HG02943 (cell line): Measurements from ENCODE around the gene MCIDAS.
A peak's percentile ranks its signal among the peaks of the same experiment; 100 is the strongest.

Source experiments
- ATAC-seq: cut with Tn5 transposase; IDR thresholded peaks from one replicate; pipeline ENCODE4 v1.9.1; 2021; ENCODE audit warnings: mild to moderate bottlenecking, low read depth, moderate library complexity; ENCODE audit not compliant: unreplicated experiment

The MCIDAS gene

DNA sequence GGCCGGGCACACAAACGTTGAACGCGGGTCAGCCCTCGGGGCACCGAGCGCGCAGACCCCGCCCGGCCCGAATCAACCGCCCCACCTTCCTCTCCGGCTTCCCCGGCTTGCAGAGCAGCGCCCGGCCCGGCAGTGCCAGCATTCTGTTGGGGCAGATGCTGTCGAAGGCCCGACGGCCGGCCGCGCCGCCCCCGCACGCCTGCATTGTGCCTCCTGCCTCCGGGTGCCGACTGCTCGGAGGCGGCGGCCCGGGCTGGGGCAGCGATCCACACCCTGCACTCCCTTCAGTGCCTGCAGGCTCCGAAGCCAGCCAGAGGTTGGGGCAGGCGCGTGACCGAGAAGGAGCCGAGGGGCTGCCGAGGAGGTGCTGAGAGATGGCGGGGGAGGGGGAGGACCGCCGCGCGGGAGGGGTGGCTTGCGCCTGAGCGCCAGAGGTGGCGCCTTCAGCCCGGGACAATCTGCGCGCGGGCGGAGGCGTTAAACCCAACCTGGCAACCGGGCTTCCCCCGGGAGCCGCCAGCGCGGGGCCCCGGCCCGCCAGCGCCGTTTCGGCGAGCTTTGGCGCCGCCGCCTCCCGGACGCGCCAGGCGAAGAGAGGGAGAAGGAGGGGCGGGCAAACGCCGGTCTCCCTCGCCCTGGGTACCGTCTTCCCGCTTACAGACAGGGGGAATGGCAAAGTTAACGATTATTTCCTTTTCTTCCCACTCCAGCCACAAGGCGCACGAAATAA, at the start of gene MCIDAS:
MCIDAS (minus strand) TSS at position 382 of the 730 bp plus-strand sequence; CDS start at position 205, 177 bp downstream.
- ATAC-seq: no peak

DNA sequence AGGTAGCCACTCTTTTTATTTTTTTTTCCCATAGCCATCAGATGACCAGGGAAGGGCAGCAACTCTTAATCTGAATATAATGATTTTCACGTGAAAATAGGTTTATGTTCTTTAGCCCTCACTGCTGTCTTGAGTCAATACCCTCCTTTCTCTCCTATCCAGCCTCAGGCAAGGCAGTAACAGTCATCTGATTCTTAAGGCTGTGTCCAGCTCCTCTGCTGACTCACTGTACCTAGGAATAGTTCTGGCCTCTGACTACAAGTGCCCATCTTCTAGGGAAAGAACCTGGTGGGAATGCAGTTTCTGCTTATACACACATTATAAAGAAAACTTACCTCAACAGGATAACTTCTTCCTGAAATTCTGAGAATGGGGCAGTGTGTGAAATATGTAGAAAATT, 49.7 kb upstream of the MCIDAS start:
- no peak for ATAC-seq

DNA sequence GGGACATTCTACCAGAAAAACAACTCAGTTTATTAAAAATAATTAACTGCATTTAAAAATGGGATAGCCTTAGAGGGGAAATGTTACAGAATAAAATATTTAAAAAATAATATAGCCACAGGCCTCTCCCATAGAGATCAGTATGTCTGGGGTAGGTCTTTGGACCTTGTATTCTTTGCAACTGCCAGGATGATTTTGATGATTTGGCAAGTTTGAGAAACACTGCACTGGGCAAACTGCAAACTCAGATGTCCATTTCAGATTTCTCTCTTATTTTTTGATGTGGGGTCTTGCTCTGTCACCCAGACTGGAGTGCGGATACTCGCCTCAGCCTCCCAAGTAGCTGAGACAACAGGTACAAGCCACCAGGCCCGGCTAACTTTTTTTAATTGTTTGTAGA, 31.2 kb upstream of the MCIDAS start:
- no peak for ATAC-seq

DNA sequence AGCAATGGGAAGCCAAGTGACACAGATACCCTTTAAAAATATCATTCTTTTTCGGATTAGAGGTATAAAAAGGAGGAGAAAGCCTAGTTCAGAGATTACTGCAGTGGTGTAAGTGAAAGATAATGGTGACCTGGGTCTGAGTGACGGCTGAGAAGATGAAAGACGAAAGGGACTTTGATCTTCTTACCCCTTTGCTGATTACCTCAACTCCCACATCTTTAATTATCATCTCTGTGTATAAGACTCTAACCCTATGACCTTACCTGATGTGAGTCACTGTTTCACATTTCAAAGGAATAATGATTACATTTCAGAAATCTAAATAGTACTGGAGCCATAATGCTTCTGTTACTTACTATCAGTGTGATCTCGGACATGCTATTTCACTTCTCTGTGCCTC, 27.7 kb upstream of the MCIDAS start:
- no peak for ATAC-seq

DNA sequence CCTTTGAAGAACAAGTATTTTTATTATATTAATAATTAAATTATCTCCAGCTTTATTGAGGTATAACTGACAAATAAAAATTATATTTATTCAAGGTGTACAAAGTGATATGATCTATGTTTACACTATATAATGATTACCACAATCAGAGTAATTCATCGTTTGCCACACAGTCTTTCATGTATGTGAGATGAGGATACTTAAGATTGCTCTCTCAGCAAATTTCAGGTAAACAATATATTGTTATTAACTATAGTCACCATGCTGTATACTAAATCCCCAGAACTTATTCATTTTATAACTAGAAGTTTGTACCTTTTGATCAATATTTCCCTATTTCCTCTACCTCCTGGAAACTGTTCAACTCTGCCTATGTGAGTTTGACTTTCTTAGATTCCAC, 22.9 kb upstream of the MCIDAS start:
- no peak for ATAC-seq

DNA sequence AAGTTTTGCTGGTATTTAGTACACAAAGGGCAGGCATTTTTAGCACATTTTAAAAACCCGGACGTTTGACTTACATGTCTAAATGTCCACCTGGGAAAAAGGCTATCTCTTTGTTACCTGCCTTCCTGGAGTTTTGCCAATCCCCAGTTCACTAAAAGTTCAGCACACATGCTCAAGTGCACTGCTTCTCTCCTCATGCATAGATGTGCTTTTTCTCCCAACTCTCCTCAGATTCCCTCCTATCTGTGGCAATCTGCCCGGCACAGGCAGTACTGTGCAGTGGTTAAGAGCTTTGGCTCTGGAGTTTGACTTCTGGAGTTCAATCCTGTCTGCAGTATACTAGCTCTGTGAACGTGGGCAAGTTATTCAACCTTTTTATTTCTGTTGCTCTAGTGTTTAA, 14.6 kb upstream of the MCIDAS start:
- ATAC-seq: no peak

DNA sequence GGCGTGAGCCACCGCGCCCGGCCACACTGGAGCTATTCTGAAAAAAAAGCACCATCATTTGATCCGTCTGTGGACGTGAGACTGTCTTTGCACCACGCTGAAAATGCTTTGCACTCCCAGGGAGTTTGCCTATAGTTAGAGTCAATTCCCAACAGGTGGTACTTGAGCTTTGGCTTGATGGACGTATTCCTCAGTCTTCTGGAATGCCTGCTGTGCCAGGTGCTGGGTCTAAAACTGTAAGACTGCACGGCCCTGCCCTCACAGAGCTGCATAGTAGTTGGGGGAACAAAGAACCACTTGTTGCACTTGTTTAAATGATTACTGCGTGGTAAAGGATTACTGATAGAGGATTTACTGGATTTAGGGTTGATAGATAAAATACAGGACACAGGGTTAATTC, 9.7 kb upstream of the MCIDAS start:
- no peak for ATAC-seq

DNA sequence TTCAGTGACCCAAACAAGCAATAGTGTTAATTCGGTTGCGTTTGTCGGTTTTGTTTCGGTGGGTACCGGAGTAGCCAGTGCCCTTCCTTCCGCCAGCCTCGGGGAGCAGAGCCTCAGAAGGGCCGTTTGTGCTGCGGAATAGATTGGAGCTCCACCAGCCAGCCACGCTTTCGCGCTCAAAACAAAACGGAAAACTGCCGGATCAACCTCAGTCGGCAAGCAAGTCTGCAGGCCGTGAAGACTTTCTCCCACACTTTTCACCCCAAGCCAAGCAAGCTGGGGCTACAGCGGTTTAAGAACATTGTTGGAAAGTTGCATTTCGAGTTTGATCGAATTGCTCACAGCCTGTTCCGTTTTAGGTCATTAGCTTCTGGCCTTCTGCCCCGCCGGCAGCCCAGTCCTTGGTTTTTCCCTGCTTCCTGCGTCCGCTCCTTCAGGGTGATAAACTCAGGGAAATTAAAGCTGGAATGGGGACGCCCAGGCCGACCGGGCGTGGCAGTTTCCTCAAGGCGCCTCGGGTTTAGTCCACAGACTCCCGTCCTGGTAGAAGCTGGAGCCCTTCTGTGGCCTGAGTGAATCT, 7.1 kb upstream of the MCIDAS start:
- ATAC-seq: no peak

DNA sequence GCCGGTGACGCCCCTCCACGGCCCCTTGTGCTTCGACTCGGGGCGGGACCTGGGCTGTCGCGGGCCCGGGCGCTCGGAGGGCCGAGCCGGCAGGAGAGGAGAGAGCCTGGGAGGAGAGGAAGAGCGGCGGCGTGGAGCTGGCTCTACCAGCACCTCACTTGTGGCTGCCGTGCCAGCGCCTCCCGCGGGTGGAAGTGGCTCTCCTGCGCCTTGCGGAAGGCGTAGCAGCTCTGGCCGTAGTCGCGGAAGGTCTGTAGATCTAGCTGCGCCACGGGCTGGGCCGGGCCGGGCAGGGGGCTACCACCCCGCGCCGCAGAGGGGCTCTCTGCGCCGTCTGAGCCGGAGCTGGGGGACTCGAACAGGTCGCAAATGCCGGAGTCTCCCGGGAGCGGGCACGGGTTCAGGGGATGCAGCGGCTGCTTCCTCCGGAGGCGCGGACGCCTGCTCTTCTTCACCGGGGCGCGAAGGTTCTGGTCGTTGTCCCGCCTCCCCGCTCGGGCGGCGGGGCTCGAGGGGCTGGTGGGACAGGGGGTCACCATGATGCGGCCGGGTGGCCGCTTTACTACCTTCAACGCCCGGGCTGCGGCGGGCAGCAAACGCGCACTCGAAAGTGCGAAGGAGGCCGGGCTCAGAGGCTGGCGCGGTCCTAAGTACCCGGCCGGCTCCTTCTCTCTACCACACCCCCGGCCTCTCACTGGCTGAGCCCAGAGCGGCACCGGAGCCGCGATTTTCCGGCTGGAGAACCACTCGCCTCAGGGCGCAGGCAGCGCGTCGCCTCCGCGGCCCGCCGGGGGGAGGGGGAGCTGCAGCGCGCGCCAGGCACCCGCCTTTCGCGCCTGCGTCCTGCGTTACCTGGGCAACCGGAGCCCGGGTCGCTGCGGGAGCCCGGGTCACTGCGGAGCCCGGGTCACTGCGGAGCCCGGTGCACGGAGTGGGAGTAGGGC, 6.1 kb upstream of the MCIDAS start, which contains the start of gene CCNO:
CCNO (minus strand) TSS at position 624 of the 944 bp plus-strand sequence; CDS start at position 539, 85 bp downstream.
- ATAC-seq: peak; percentile 56

DNA sequence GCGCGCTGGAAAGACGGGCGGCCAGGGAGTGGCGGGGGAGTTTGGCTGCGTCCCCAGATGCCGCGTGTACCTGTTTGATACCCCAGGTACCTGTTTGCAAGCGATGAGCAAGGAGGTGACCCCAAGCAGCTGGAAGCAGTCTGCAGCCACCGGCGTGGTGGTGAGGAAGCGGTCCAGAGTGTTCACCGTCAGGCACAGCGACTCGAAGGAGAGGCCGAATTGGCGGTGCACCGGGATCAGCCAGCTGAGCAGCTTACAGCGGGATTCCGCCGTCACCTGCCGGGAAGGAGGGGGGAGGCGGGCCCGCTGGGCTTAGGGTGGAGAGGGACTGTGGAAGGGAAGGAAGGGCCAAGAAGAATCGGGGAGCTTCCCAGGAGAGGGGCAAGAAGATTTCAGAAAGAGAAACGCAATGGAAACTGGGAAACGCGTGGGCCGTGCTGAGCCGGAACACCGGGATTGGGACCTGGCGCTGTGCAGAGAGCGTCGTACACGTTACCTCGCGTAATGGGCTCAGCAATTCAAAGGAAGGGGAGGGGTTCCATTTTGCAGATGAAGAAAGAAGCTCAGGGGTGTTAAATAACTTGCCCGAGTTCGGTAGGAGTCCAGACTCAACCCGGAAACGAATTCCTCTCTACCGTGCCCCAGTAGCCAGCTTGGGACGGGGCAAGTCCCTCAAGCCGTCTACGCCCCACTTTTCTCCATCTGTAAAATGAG, 5.3 kb upstream of the MCIDAS start:
- ATAC-seq: peak; percentile 9

DNA sequence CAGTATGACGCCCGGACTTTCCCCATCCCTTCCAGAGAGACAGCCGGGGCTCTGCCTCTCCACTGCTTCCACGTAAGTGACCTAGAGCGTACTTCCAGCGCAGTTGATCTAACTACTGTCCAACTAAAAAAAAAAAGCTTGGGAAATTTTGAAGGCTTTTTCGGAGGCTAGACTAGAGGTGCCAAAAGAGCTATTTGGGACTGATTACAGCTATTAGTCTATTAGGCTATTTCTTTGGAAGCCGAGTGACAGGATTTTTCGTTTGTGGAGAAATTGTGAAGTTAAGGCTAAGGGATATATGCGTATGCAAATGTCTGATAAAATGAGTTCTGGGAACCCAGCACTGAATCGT, 4.8 kb upstream of the MCIDAS start:
- ATAC-seq: no peak

DNA sequence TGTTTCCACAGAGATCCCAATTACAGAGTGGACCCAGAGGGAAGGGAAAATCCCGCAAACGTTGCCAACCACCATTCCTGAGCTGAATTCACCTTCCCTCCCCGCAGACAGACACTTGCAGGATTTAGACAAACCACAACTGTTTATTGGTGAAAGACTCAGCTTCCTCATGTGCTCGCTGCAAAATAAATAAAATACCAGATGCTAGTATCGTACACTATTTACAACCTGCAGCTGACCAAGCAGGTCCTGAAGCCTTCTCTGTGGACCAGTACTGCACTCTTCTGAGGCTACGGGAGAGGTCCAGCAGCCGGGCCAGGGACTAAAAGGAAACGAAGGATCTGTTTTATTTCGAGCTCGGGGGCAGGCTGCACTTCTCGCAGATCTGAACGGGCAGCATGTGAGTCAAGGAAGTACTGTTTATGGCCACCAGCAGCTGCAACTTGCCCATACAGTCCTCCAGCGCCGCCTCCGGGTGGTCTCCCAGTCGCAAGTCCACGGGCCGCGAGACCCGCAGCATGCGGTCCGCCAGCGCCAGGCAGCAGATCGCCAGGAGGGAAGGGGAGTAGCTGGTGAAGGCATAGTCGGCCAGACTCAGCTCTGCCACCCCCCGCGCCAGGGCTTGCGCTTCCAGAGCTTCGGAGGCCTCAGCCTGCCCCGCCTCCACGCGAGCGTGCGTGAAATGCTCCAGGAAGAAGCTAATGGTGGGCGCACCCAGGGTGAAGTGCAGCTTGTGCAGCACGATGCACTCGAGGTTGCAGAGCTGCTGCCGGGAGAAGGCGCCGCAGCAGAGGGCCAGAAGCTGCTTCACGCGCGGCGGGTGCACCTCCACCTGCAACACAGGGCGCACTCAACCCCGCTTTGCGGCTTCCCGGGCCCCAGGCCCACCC, 4.2 kb upstream of the MCIDAS start:
- no peak for ATAC-seq

DNA sequence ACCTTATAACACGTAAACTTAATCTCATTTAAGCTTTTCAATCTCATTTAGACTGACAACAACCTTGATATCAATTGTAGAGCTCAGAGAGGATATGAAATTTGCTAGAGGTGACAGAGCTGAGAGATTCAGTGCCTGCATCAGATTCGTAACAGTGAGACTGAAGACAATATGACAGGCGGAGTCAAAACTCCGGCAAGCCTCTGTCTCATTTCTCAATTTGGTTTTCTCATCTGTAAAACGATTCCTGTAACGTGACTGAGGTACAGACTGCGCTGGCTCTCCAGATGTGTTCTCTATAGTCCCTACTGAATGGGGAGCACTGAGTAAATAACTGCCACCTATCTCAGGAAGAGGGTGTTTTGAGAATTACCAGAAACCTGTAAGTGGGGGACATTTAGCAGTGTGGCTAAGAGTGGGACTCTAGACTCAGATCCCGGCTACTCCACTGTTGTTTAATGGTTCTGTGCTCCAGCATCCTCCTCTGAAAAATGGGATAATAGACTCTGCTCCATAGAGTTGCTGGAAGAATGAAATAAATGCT, 3.0 kb upstream of the MCIDAS start:
- no peak for ATAC-seq

DNA sequence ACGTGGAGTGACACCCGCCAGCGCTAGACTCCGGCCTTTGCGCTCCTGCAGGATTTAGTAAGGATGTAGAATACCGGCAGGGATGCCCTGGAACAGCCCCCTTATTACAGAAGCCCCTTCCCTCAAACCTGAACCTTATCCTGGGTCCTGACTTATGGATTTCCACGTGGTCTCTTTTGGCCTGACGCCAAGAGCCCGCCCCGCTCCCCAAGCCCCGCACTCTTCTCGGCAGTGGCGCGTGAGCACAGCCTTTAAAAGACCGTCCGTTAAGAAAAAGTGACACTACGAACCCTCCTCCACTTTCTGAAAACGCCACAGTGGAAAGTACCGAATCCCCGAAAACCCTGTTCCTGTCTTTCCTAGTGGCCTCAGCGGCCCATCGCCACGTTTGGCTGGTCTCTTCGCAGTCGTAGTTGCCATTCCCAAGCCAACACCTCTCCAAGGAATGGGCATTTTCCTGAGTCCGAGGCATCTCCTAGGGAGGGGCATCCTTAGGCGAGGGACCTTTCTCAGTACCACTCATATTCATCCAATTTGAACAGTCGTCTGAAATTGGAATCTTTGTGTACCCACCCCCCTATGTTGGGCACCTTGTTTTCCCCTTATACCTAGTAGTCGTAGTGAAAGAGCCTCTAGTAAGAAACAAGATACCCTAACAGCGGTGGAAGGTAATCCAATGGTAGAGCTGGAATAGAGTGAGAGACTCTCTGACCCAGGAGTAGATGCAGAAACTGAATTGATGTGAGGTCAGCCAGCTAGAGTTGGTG, 732 bp upstream of the MCIDAS start:
- ATAC-seq: no peak

DNA sequence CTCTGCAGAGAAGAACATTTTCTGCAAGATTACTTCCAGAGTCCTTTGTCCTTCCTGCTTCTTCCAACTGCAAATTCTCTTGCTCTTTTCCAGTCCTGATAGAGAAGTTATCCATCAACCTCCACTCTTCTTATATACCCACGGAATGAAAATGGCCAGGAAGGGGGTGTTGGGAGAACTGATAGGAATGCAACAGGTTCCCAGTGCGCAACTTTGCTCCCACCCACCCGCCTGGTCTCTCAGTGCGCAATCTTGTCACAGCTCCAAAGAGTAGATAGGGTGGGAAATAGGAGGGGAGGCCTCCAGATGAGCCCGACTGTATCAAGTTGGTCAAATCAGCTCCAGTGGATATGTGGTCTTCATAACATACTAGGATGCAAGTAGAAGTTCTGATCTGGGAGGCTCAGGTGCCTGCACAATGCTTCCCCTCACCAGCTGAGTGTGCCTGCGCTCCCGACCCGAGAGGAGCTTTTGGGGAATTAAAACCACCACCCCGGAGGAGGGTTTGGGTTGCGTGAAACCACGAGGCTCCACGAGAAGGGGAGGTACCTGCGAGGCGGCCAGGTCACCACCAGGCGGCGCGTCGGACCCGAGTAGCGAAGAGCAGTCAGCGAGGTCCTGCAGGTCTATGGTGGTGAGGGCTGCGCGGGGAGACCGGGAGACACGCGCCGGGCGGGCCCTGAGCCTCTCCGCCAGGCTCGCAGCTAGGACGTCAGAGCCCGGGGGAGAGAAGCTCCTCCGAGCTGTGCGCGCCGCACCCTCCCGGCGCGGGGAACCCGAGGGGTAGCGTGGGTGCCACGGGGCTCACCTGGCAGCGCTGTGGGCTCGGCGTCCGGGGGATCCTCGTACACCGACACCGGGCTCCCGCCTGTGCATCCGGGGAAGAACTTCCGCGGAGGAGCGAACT, 835 bp downstream of the MCIDAS start:
- ATAC-seq: peak; percentile 51

DNA sequence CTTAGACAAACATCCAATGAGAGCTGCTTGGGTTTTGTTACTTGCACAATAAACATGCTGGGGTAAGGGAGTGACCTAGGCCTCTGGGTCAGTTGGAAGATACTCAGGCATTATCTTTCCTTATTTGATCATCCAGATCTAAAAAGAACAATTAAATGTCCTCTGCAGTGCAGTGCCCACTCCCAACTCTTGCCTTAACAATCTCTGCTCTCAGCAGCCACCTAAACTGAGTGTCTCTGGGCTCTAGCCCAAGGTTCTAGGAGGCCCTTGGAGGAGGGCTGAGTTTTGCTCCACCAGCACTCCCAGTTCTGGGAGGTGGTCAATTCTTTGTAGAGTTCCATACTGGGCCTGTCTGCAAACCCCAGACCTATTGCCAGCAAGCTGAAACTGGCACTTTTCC, 1.8 kb downstream of the MCIDAS start:
- ATAC-seq: no peak

DNA sequence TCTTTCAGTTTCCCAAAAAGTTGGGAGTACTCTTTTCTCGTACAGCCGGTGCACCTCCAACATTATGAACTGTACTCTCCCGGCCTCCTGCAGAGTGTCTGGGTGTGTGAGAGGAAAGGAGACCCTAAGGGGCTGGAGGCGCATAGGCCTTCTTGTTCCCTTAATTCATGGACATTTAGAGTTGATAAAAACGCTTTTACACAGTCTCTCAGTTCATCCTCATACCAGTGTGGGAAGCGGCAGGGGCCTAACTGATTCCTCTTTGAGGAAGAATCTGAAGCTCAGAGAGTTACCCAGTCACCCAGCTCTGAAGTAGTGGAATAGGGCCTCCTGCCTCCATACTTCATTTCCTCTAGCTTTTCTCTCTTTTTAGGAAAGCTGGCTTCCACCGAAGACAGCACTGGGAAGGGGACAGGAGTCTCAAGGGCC, 3.3 kb downstream of the MCIDAS start:
- no peak for ATAC-seq
